GM18907 (cell line): ENCODE measurements around the gene KRT36.
A peak's percentile ranks its signal among the peaks of the same experiment; 100 is the strongest.

Experiments
- ATAC-seq: cut with Tn5 transposase; IDR thresholded peaks from one replicate; pipeline ENCODE4 v1.9.1; 2021; ENCODE audit warnings: mild to moderate bottlenecking, moderate library complexity; ENCODE audit not compliant: unreplicated experiment

KRT36 gene

DNA sequence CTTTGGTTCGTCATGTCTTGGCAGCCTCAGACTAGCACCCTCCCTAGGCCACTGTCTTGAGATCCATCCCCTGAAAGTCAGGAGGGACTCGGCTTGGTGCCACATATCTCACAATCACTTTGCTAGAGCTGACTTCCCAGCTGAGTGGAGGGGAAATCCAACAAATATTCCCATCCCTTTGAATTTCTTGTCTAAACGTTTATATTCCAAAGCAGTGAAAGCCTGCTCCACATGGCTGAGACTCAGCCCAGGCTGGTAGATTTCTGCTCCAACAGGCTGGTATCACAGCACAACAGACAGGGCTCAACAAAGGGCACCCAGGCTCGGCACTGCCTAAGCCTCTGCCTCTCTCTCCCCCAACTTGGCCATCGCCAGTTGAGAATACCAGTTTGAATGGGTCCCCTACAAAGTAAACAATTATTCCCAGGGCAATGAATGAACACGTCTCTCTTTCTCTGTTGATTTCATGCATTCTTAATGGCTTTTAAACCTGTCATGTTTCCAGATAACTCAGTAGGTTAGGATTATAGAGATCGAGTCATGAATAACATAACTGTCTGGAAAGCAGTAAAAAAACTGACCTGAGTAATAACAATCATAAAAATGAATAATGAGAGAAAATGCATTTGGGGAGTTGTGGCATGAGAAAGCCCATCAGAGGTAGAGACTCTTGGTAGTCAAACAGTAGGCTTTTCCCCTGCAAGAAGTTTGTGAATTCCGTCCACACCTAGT is 14.7 kb upstream of the KRT36 start:
- no peak for ATAC-seq

- no peak for ATAC-seq
These were observed 13.5 kb upstream of the KRT36 start for GRCh38 chr17:41503202-41503601.

DNA sequence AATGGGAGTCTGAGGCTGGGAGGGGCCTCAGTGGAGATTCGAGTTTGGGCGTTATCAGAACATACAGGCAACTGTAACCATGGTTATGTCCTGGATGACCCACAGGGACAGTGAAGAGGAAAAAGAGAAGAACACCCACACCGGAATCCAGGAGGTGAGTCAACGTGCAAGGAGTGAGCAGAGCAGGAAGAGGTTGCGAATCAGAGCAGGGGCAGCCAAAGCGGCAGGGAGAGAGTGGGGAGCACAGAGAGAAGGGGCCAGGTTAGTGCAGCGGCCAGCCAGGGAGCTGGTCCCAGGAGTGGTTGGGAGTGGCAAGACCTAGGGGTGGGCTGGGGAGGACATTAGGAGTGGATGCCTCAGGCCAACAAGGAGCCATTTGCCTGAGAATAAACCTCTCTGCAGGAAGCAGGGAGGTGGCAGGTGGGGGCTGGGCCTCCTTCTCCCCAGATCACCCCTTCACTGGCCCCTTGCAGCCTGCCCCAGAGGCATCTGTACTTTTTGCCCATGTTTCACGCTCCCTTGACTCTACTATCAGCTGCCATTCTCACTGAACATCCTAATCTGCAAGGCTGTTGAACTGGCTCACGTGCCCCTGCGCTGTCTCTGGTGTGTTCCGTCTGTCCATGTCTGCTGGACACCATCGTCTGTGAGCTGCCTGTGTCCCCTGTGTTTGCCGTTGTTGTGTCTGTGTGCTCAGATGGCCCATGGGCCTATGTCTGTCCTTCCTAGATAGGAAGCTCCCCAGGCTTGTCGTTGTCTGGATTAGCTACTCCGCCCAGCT is 10.6 kb upstream of the KRT36 start:
- ATAC-seq, result no peak

- ATAC-seq, result no peak
These were observed 10.0 kb upstream of the KRT36 start for GRCh38 chr17:41499714-41500113.

- ATAC-seq, result no peak
These were observed 8.6 kb upstream of the KRT36 start for GRCh38 chr17:41498276-41498675.

GRCh38 chr17:41496803-41497484 is 7.2 kb upstream of the KRT36 start:
- ATAC-seq, result peak; percentile 82

- no peak for ATAC-seq
These were observed 4.8 kb upstream of the KRT36 start for GRCh38 chr17:41494524-41494923.

GRCh38 chr17:41492771-41493170 is 3.1 kb upstream of the KRT36 start:
- no peak for ATAC-seq

DNA sequence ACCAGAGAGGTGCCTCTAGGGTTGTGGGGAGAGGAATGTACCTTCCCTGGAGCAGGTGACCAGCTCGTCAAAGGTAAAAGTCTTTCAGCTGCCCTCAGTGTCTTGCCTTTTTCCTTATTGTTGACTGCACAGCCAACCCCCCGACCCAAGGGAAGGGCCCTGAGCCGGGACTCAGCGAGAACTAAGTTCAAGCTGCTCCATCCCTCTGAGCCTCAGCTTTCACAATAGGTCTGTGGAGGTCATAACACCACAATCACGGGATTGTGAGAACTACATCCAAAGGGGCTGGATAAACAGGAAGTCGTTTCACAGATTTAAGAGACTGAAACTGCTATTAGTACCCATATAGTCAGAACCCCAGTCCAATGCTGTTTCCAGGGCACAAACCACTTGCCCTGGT is 2.6 kb upstream of the KRT36 start:
- no peak for ATAC-seq

GRCh38 chr17:41491476-41491875 is 1.8 kb upstream of the KRT36 start:
- no peak for ATAC-seq

- ATAC-seq, result no peak
These were observed 585 bp upstream of the KRT36 start for GRCh38 chr17:41490000-41490990.

- no peak for ATAC-seq
These were observed 2.7 kb downstream of the KRT36 start for GRCh38 chr17:41486809-41487530.

DNA sequence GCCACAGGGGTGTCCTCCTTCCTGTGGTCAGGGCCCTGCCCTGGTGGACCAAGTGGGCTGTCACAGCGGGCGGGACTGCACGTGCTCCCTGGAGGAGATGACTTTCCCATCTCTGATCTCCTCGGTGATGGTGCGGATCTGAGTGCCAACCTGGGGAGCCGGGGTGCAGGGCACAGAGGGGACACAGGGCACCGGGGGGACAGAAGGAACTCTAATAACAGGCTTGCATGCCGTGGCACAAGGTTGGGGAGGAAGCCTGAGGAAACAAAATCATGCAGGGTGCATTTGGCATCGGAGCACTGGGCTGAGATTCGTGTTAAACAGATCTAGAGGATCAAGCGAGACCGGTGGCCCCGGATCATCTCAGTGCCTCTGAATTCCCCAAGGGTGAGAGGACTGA is 3.4 kb downstream of the KRT36 start:
- no peak for ATAC-seq

- ATAC-seq, result no peak
These were observed 4.5 kb downstream of the KRT36 start for GRCh38 chr17:41484920-41485904.

- ATAC-seq, result no peak
These were observed 5.5 kb downstream of the KRT36 start for GRCh38 chr17:41483991-41484826.

DNA sequence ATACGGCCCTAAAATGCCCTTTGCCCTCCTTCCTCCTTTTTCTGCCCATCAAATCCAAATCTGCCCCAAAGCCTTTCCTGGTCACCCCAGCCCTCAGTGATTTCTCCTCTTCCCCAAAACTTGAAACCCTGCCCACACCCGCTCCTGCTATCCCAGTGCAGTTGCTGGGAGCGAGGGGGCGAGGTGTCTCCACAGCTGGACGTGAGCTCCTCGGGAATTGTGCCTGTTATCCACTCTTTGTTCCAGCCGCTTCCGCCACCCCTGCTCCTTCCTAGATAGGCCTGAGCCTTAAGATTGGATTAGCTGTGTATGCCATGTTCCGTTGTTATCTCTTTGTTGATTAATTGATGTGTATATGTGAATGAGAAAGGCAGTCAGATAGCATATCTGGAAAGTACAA is 6.2 kb downstream of the KRT36 start:
- no peak for ATAC-seq

DNA sequence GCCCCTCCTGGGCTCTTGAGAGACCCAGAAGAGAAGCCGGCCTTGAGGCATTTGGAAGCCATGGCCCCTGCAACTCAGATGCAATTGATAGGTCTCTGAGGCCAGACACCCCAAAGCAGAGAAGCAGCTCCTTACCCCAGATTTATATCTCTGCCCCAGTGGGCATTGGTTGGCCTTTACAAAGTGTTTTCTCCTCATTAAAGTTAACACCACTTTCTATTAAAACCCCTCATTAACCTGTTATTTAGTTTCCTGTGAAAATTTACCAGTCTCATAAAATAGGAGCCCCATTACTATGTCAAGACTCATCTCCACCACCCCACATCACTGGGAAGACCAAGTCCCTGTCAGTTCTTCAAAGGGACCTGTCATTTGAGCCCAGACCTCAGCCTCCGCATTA is 8.7 kb downstream of the KRT36 start, which contains the start of gene KRT35:
Gene KRT35 (minus strand): TSS at position 116 of the 400 bp plus-strand sequence. CDS start 54 bp downstream, at position 62.
- ATAC-seq, result no peak

- no peak for ATAC-seq
These were observed 9.1 kb downstream of the KRT36 start for GRCh38 chr17:41480581-41480980.
